HG03039 (cell line): ENCODE data around the gene PRKAG2.

ENCODE experiments used
- ATAC-seq: cut with Tn5 transposase; IDR thresholded peaks from one replicate; pipeline ENCODE4 v1.9.1; 2021; ENCODE audit warnings: mild to moderate bottlenecking, moderate library complexity; ENCODE audit not compliant: unreplicated experiment

The PRKAG2 gene

GRCh38 chr7:151866761-151867655, 9.9 kb downstream of the PRKAG2 start:
- no peak for ATAC-seq

GRCh38 chr7:151866028-151866427, 10.9 kb downstream of the PRKAG2 start:
- ATAC-seq = no peak

- no peak for ATAC-seq
Observed at GRCh38 chr7:151865070-151865670, 11.7 kb downstream of the PRKAG2 start.

- no peak for ATAC-seq
Observed at GRCh38 chr7:151864561-151864960, 12.4 kb downstream of the PRKAG2 start.

- no peak for ATAC-seq
Observed at GRCh38 chr7:151864081-151864480, 12.8 kb downstream of the PRKAG2 start.

- no peak for ATAC-seq
Observed at GRCh38 chr7:151863386-151864079, 13.4 kb downstream of the PRKAG2 start.

- no peak for ATAC-seq
Observed at GRCh38 chr7:151862606-151863381, 14.1 kb downstream of the PRKAG2 start.

GRCh38 chr7:151861881-151862280, 15.0 kb downstream of the PRKAG2 start:
- no peak for ATAC-seq

- ATAC-seq = no peak
Observed at GRCh38 chr7:151860771-151861170, 16.1 kb downstream of the PRKAG2 start.

GRCh38 chr7:151859948-151860685, 16.8 kb downstream of the PRKAG2 start:
- no peak for ATAC-seq

- ATAC-seq = no peak
Observed at GRCh38 chr7:151859111-151859947, 17.6 kb downstream of the PRKAG2 start.

- ATAC-seq = no peak
Observed at GRCh38 chr7:151858456-151858855, 18.5 kb downstream of the PRKAG2 start.

GRCh38 chr7:151857866-151858450, 19.0 kb downstream of the PRKAG2 start:
- ATAC-seq = no peak

GRCh38 chr7:151857412-151857811, 19.5 kb downstream of the PRKAG2 start:
- no peak for ATAC-seq

GRCh38 chr7:151856516-151856915, 20.4 kb downstream of the PRKAG2 start:
- ATAC-seq = no peak

- ATAC-seq = no peak
Observed at GRCh38 chr7:151856098-151856497, 20.8 kb downstream of the PRKAG2 start.

- ATAC-seq = no peak
Observed at GRCh38 chr7:151854720-151855071, 22.2 kb downstream of the PRKAG2 start.

GRCh38 chr7:151853896-151854719, 22.8 kb downstream of the PRKAG2 start:
- no peak for ATAC-seq
